Left colon (tissue), 2 donors: ENCODE data around the gene EXOC1. TPM values are rescaled to one million over a fixed set of nuclear protein-coding genes. Genes with fewer than 3 reads are reported as not detected.
A peak's percentile ranks its signal among the peaks of the same experiment; 100 is the strongest.

ENCODE experiments used
- ATAC-seq: fragments of 200-7000 bp; cut with Tn5 transposase; one replicate; pipeline ENCODE4 v1.9.1; 2020; ENCODE audit warnings: mild to moderate bottlenecking, moderate library complexity
- DNase-seq, 2 donors: peaks; one replicate each; pipeline ENCODE4 v3.0.0-alpha.2; 2020
- intact Hi-C, 2 donors: fragments of 100-400 bp; cut with DNase I in 1 of 2; cut with micrococcal nuclease in 1 of 2; formaldehyde crosslinking; loops; one replicate each; pipeline versions ENCODE4 v1.11.2 to v1.14.0; 2022; cut with DNase I, micrococcal nuclease
- total RNA-seq, 2 donors: library from RNA; stranded (reverse); fragmentation: NEBNext Ultra II Directional; extraction: Animal tissue kit (Norgen Biotek cat#: 25700); gene quantifications; one replicate each; pipeline ENCODE4 v1.2.1, GENCODE V29; 2021
- donor health status: DM: no; HTN: no; CAD: no.
- donor health status: DM: yes; HTN: yes; CAD: no.

Gene EXOC1
- total RNA-seq, 2 donors from 2014 or later, result 37.1 to 43.8 TPM

DNA sequence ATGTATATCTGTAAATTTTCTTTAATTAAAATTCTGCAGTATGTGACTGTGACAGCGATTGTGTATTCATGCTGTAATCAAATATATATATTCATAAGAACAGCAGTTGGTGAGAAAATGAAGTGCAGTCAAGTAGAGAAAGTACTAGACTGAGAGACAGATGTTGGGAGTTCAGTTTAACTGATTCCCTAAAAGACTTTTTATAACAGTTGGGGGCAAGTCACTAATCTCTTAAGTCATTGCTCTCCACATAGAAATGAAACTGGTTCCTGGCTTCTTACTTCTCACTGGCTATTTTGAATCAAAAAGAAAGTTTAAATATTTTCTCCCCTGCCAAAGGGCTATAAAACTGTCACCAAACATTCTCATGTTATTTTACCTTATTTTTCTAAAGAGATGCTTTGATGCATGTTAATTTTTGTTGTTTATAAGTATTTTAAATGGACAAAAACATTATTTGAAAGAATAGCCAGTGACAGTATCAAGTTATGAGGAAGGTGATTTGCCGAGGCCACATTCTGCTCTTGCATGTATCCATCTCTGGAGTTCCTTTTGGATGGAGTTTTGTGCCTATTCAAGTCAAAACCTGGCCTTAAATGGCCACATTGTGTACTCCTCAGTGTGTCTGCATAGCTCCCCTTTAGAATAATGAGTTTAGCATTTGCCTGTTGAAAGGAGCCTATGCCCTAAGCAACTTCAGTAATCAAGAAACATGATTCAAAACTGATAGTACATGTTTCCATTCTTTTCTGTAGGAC is 30.8 kb downstream of the EXOC1 start:
- DNase-seq (no peak), ATAC-seq (no peak)
- intact Hi-C loops, result no loop called here

DNA sequence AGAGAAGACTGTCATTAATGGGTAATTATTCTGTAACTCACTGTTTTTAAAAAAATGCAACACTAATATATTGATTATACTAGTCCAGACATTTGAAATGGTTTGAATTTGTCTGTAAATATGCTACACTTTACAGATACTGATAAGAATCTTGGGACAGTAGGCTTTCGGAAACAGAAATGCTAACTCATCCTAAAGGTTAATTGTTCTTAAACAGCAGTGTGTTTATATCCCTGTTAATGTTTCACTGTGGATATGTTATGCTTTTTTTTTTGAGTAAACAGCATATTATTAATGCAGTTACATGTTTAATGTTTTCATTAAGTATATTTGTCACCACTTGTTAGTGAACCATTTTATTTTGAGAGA is 31.4 kb downstream of the EXOC1 start:
- intact Hi-C loops, result no loop called here
- ATAC-seq, result no peak
- DNase-seq, result no peak

DNA sequence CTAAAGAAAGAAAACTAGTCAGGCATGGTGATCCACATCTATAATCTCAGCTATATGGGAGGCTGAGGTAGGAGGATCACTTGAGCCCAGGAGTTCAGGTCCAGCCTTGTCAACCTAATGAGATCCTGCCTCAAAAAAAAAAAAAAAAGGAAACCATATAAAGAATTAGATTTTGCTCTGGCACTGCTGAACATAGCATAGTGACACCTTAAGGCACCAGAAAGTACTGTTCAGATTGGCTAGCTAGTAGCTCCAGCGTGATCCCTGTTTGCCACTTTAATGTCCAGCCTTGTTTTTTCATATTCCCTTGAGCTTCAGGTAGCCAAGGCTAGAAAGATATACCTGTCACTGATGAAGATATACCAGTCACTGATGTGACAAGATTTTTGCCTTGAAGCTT is 34.1 kb downstream of the EXOC1 start:
- ATAC-seq (no peak), DNase-seq (no peak)
- intact Hi-C loops, result no loop called here

- DNase-seq, result no peak
- no peak for ATAC-seq
- intact Hi-C loops, result no loop called here
Measured at GRCh38 chr4:55892156-55892555, 38.7 kb downstream of the EXOC1 start.

GRCh38 chr4:55896622-55897021 is 43.2 kb downstream of the EXOC1 start:
- ATAC-seq (no peak), DNase-seq (no peak)
- intact Hi-C loops, result no loop called here

- intact Hi-C loops, result no loop called here
- no peak for ATAC-seq
- no peak for DNase-seq
Measured at GRCh38 chr4:55902677-55903076, 49.2 kb downstream of the EXOC1 start.

- intact Hi-C loops, result no loop called here
- ATAC-seq (no peak), DNase-seq (no peak)
Measured at GRCh38 chr4:55903577-55903976, 50.1 kb downstream of the EXOC1 start.

- intact Hi-C loops, result no loop called here
- DNase-seq (no peak), ATAC-seq (no peak)
Measured at GRCh38 chr4:55904576-55904975, 51.1 kb downstream of the EXOC1 start.

DNA sequence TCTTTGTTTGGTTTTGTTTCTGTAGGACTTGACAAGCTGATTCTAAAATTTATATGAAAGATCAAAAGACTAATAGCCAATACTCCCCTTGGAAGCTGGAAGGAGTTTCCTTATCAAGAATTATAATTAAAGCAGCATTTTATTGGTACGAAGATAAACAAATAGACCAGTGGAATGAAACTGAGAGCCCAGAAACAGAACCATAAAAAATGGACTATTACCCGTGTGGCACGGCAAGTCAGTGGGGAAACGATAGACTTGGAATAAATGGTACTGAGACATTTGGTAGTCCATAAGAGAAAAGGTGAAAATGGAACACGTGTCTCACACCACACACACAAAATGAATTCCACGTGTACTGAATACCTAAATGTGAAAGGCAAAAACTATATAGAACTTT is 52.9 kb downstream of the EXOC1 start:
- DNase-seq (no peak), ATAC-seq (peak; percentile 63)
- intact Hi-C loops, result no loop called here

DNA sequence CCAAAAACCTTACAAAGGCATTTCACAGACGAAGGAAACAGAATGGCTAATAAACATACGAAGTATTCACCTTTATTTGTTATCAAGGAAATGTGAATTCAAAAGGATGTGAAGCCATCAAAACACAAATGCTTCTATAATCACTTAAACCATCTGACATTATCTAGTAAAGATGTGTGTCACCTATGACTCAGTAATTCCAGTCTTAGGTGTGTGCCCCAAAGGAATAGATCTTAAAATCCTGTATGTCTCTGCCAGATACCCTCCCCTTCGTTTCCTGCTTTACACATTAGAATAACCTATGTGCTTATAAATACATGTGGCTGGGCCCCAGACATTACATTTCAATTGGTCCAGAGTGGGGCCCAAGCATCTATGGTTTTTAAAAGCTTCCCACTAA is 53.5 kb downstream of the EXOC1 start:
- ATAC-seq, result peak; percentile 26
- DNase-seq, result no peak
- intact Hi-C loops, result no loop called here

GRCh38 chr4:55907469-55907868 is 54.0 kb downstream of the EXOC1 start:
- DNase-seq, result no peak
- intact Hi-C loops, result no loop called here
- no peak for ATAC-seq

DNA sequence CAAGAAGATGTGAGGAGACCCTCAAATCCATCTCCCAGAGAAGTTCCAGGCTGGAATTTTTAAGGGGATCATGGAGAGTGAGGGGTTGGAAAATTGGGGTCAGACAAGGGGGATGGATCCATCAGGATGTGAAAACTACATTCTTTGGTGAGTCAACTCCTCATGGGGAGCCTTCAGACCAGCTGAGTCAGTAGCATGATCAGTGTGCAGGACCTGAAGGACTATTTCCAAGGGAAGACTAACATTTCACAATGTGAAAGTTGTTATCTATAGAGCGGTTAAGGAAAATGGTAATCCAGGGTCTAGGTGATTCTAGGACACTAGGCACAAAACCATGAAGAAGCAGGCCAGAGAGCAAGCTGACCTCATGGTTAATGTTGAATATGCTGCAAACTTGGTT is 56.7 kb downstream of the EXOC1 start:
- no peak for DNase-seq
- intact Hi-C loops, result no loop called here
- no peak for ATAC-seq

GRCh38 chr4:55912249-55912648 is 58.8 kb downstream of the EXOC1 start:
- intact Hi-C loops, result no loop called here
- DNase-seq (no peak), ATAC-seq (no peak)

- ATAC-seq (no peak), DNase-seq (no peak)
- intact Hi-C loops, result no loop called here
Measured at GRCh38 chr4:55920571-55920970, 67.1 kb downstream of the EXOC1 start.

GRCh38 chr4:55921093-55921492 is 67.6 kb downstream of the EXOC1 start:
- DNase-seq (no peak), ATAC-seq (no peak)
- intact Hi-C loops, result no loop called here

GRCh38 chr4:55925241-55925640 is 71.8 kb downstream of the EXOC1 start:
- intact Hi-C loops, result no loop called here
- DNase-seq, result no peak
- no peak for ATAC-seq

- ATAC-seq, result no peak
- intact Hi-C loops, result no loop called here
- DNase-seq, result no peak
Measured at GRCh38 chr4:55926610-55927009, 73.2 kb downstream of the EXOC1 start.

GRCh38 chr4:55927803-55928437 is 74.5 kb downstream of the EXOC1 start:
- DNase-seq (no peak), ATAC-seq (no peak)
- intact Hi-C loops, result no loop called here

- no peak for DNase-seq
- ATAC-seq, result no peak
- intact Hi-C loops, result no loop called here
Measured at GRCh38 chr4:55928846-55929245, 75.4 kb downstream of the EXOC1 start.

DNA sequence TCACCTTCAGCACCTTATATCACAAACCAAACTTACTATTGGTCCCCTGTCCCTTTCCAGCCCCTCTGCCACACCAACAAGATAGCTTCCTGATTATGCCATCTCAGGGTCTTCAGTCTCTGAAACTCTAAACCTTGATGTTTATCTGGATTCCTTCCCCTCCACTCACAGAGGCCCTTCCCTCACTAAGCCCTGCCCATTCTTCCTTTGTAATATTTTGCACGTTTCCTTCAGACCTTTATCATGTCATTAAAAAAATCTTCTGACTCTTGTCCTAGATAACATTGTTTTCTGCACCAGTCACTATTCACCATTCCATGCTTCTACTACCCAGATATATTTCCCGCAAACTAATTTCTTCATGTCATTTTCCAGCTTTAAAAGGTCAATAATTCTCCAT is 77.6 kb downstream of the EXOC1 start:
- intact Hi-C loops, result no loop called here

GRCh38 chr4:55931833-55932232 is 78.4 kb downstream of the EXOC1 start:
- DNase-seq (no peak), ATAC-seq (no peak)
- intact Hi-C loops, result no loop called here

More for the DNA sequence above, 77.6 kb downstream of the EXOC1 start:
- ATAC-seq, result peak; percentile 53
- no peak for DNase-seq
